ENCODE data around the gene ITGB1BP1. TPM values are rescaled to one million over a fixed set of nuclear protein-coding genes. Genes with fewer than 3 reads are reported as not detected.
"Not testable (repeated sequence)": the region's sequence is repeated elsewhere in the genome, so short reads cannot be mapped to it uniquely, and the experiment has no call there.

Gene ITGB1BP1
- total and polyA plus RNA-seq, 10 donors: 24.0 to 79.4 (median 51.3) TPM

GRCh38 chr2:9398881-9399780 is 24.2 kb downstream of the ITGB1BP1 start:
- DNase-seq: peak; percentile 52
- Histone ChIP-seq H3K27ac (no peak overlapping the region), H3K9me3 (no peaks in the 10 kb centered on the region), H3K4me3 (no peak overlapping the region), H3K4me1 (no peaks in the 10 kb centered on the region), H3K27me3 (replicated peaks in 1 of 7) (peaks cover 0 to 9% (median 0%) of the 10 kb centered on the region in 7 donors), H3K36me3 (peaks cover 0 to 5% (median 0%) of the 10 kb centered on the region in 6 donors)
- intact Hi-C loops (cut with DNase I; ENCODE audit: low total_unique reads): no loop called here
- WGBS, 5 donors: 84 to 87% (median 84%) methylated on average over 15 to 20 of the region's 20 CpGs
- TF ChIP-seq CTCF (IDR thresholded peaks at IDR 0.05 in 8 of 11, conservative IDR thresholded peaks at IDR 0.05 in 3 of 11) (no peak), POLR2A (IDR thresholded peaks at IDR 0.05) (no peak), POLR2AphosphoS5 (IDR thresholded peaks at IDR 0.05) (no peak)

- not testable (repeated sequence) for H3K27ac ChIP-seq
Measured at GRCh38 chr2:9398251-9398650, 25.1 kb downstream of the ITGB1BP1 start.

GRCh38 chr2:9397201-9397600 is 26.1 kb downstream of the ITGB1BP1 start:
- TF ChIP-seq POLR2A (IDR thresholded peaks at IDR 0.05): no peak
- TF ChIP-seq CTCF (IDR thresholded peaks at IDR 0.05 in 8 of 11, conservative IDR thresholded peaks at IDR 0.05 in 3 of 11): no peak
- TF ChIP-seq POLR2AphosphoS5 (IDR thresholded peaks at IDR 0.05): no peak
- Histone ChIP-seq H3K4me3 (no peak overlapping the region), H3K27ac (no peak overlapping the region), H3K4me1 (peaks cover 0 to 9% (median 0%) of the 10 kb centered on the region in 6 donors), H3K9me3 (no peaks in the 10 kb centered on the region), H3K27me3 (replicated peaks in 1 of 7) (peaks cover 0 to 9% (median 0%) of the 10 kb centered on the region in 7 donors), H3K36me3 (no peaks in the 10 kb centered on the region)
- DNase-seq: peak; percentile 45
- intact Hi-C loops (cut with DNase I; ENCODE audit: low total_unique reads): no loop called here
- WGBS, 5 donors: 91 to 97% (median 93%) methylated on average over 14 of the region's 14 CpGs

More at GRCh38 chr2:9398251-9398650, 25.1 kb downstream of the ITGB1BP1 start:
- intact Hi-C loops (cut with DNase I; ENCODE audit: low total_unique reads); H3K36me3 ChIP-seq; H3K4me3 ChIP-seq; H3K9me3 ChIP-seq; H3K4me1 ChIP-seq; H3K27me3 ChIP-seq (replicated peaks in 1 of 7): not testable (repeated sequence)
- DNase-seq: peak; percentile 13
- WGBS, 5 donors: 93 to 99% (median 94%) methylated on average over 11 of the region's 11 CpGs

GRCh38 chr2:9394816-9395215 is 28.5 kb downstream of the ITGB1BP1 start:
- intact Hi-C loops (cut with DNase I; ENCODE audit: low total_unique reads): no loop called here
- peak; percentile 61 for DNase-seq
- Histone ChIP-seq H3K27me3 (replicated peaks in 1 of 7) (peaks cover 0 to 5% (median 0%) of the 10 kb centered on the region in 7 donors), H3K27ac (no peak overlapping the region), H3K9me3 (no peaks in the 10 kb centered on the region), H3K4me1 (peaks cover 0 to 9% (median 0%) of the 10 kb centered on the region in 6 donors), H3K36me3 (no peaks in the 10 kb centered on the region), H3K4me3 (no peak overlapping the region)
- TF ChIP-seq CTCF (IDR thresholded peaks at IDR 0.05 in 8 of 11, conservative IDR thresholded peaks at IDR 0.05 in 3 of 11): no peak
- no peak for TF ChIP-seq POLR2AphosphoS5 (IDR thresholded peaks at IDR 0.05)
- no peak for TF ChIP-seq POLR2A (IDR thresholded peaks at IDR 0.05)
- 88 to 94% (median 92%) methylated on average over 11 to 15 of the region's 15 CpGs for WGBS, 5 donors

All from spleen (tissue), 11 donors.